Measurements from ENCODE around the gene DOK5. TPM values are rescaled to one million over a fixed set of nuclear protein-coding genes. Genes with fewer than 3 reads are reported as not detected.

DOK5 gene
- total and polyA plus RNA-seq, 2 experiments from 2014 or later: 5.0 to 6.9 TPM

- no peak for TF ChIP-seq JUNB (IDR thresholded peaks at IDR 0.05; ENCODE audit: unreplicated experiment)
- TF ChIP-seq, protein P1, sequence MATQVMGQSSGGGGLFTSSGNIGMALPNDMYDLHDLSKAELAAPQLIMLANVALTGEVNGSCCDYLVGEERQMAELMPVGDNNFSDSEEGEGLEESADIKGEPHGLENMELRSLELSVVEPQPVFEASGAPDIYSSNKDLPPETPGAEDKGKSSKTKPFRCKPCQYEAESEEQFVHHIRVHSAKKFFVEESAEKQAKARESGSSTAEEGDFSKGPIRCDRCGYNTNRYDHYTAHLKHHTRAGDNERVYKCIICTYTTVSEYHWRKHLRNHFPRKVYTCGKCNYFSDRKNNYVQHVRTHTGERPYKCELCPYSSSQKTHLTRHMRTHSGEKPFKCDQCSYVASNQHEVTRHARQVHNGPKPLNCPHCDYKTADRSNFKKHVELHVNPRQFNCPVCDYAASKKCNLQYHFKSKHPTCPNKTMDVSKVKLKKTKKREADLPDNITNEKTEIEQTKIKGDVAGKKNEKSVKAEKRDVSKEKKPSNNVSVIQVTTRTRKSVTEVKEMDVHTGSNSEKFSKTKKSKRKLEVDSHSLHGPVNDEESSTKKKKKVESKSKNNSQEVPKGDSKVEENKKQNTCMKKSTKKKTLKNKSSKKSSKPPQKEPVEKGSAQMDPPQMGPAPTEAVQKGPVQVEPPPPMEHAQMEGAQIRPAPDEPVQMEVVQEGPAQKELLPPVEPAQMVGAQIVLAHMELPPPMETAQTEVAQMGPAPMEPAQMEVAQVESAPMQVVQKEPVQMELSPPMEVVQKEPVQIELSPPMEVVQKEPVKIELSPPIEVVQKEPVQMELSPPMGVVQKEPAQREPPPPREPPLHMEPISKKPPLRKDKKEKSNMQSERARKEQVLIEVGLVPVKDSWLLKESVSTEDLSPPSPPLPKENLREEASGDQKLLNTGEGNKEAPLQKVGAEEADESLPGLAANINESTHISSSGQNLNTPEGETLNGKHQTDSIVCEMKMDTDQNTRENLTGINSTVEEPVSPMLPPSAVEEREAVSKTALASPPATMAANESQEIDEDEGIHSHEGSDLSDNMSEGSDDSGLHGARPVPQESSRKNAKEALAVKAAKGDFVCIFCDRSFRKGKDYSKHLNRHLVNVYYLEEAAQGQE (IDR thresholded peaks at IDR 0.05; ENCODE audit: unreplicated experiment): no peak
- TF ChIP-seq EZH2 (IDR thresholded peaks at IDR 0.05; ENCODE audit: low read depth, unreplicated experiment): no peak
- TF ChIP-seq ZNF331 (CRISPR knock-in tag; IDR thresholded peaks at IDR 0.05; ENCODE audit: low read depth): no peak
These were observed 115.5 kb downstream of the DOK5 start (continued) for GRCh38 chr20:54590856-54591255.

DNA sequence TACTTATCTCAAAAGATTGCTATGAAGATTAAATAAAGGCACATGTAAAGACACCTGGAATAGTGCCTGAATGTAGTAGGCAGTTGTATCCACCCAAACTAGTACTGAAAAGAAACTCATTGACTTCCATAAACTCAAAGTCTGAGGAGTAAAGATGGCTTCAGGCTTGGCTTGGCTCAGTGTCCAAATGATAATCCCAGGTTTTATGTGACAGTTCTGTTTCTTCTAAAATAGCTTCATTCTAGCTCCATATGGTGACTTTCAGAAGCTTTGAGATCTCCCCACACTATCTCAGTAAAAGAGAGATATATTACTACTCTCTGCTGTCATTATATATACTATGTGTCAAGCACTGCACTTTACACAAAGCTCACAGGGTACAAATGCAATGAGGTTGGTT, 121.3 kb downstream of the DOK5 start:
- no peaks in the 10 kb centered on the region for H3K4me1 ChIP-seq (ENCODE audit: insufficient read depth)
- no peaks in the 10 kb centered on the region for H3K27me3 ChIP-seq (ENCODE audit: insufficient read depth)
- Mint-ChIP-seq H3K4me3 (no peak overlapping the region), H3K27ac (no peak overlapping the region), H3K9me3 (peaks cover 5% of the 10 kb centered on the region; the same call in 2 of the 3 replicates), H3K4me1 (peaks cover under 1% of the 10 kb centered on the region; the same call in 1 of the 3 replicates), H3K36me3 (ENCODE audit: low read depth) (peaks cover 17% of the 10 kb centered on the region; the same call in 2 of the 3 replicates), H3K27me3 (ENCODE audit: insufficient read depth, low read depth, poor library complexity) (peaks cover 2% of the 10 kb centered on the region)
- no peak overlapping the region for H3K27ac ChIP-seq (ENCODE audit: low read depth)
- no peaks in the 10 kb centered on the region for H3K79me2 ChIP-seq (replicated peaks; ENCODE audit: insufficient read depth)
- no peaks in the 10 kb centered on the region for H3K36me3 ChIP-seq (ENCODE audit: insufficient read depth)
- H4K20me1 ChIP-seq (replicated peaks; ENCODE audit: insufficient read depth): no peaks in the 10 kb centered on the region
- no peaks in the 10 kb centered on the region for H3F3A ChIP-seq (replicated peaks; ENCODE audit: low read depth)
- peaks cover 4% of the 10 kb centered on the region for H3K9me2 ChIP-seq (ENCODE audit: insufficient read depth)
- ATAC-seq (no peak), DNase-seq (ENCODE audit: low spot score) (no peak)
- no peak overlapping the region for H3K4me2 ChIP-seq
- H3K4me3 ChIP-seq: no peak overlapping the region
- H2AFZ ChIP-seq: no peak overlapping the region
- no peak for TF ChIP-seq POLR2AphosphoS5 (IDR thresholded peaks at IDR 0.05; ENCODE audit: low read depth)
- no peak for TF ChIP-seq ZNF462 (CRISPR knock-in tag; IDR thresholded peaks at IDR 0.05)
- TF ChIP-seq, protein P1 (IDR thresholded peaks at IDR 0.05; ENCODE audit: unreplicated experiment): no peak
- TF ChIP-seq JUNB (IDR thresholded peaks at IDR 0.05; ENCODE audit: unreplicated experiment): no peak
- no peak for TF ChIP-seq ZNF114 (CRISPR knock-in tag; IDR thresholded peaks at IDR 0.05)
- no peak for TF ChIP-seq STAT1 (IDR thresholded peaks at IDR 0.05; ENCODE audit: unreplicated experiment)
- no peak for TF ChIP-seq EZH2phosphoT487 (IDR thresholded peaks at IDR 0.05; ENCODE audit: unreplicated experiment)
- TF ChIP-seq ZNF331 (CRISPR knock-in tag; IDR thresholded peaks at IDR 0.05; ENCODE audit: low read depth): no peak
- TF ChIP-seq CREB1 (CRISPR knock-in tag; IDR thresholded peaks at IDR 0.05; ENCODE audit: low read depth): no peak
- no peak for TF ChIP-seq NANOG (IDR thresholded peaks at IDR 0.05; ENCODE audit: borderline replicate concordance)

Measured in GM23338 (cell line).